ENCODE measurements around the gene HES2.

DNA sequence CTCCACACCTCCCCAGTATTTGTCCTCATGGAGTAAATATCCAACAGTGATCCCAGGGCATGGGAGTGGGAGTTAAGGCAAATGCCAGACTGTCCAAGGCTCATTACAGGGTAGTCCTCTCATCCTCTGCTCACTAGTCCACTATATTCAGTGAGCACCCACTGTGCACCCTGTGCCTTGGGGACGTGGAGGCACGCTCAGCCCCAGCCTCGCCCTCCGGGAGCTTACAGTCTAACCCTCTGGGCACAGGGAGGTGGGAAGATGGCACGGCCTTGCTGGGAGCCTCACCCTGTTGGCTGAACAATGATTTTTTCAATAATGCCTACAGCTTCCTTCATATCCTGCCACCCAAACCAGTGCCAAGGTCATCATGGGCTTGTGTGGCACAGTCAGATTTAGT is 2.8 kb downstream of the HES2 start:
- TF ChIP-seq, protein P1, sequence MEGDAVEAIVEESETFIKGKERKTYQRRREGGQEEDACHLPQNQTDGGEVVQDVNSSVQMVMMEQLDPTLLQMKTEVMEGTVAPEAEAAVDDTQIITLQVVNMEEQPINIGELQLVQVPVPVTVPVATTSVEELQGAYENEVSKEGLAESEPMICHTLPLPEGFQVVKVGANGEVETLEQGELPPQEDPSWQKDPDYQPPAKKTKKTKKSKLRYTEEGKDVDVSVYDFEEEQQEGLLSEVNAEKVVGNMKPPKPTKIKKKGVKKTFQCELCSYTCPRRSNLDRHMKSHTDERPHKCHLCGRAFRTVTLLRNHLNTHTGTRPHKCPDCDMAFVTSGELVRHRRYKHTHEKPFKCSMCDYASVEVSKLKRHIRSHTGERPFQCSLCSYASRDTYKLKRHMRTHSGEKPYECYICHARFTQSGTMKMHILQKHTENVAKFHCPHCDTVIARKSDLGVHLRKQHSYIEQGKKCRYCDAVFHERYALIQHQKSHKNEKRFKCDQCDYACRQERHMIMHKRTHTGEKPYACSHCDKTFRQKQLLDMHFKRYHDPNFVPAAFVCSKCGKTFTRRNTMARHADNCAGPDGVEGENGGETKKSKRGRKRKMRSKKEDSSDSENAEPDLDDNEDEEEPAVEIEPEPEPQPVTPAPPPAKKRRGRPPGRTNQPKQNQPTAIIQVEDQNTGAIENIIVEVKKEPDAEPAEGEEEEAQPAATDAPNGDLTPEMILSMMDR (IDR thresholded peaks at IDR 0.05), result no peak
- TF ChIP-seq POLR2A (IDR thresholded peaks at IDR 0.05; ENCODE audit: low read length) (no peak), MAZ (IDR thresholded peaks at IDR 0.05; ENCODE audit: borderline replicate concordance, low read depth, low read length) (no peak), EP300 (IDR thresholded peaks at IDR 0.05) (no peak), PHF8 (IDR thresholded peaks at IDR 0.05; ENCODE audit: borderline replicate concordance, low read depth) (no peak)
- TF ChIP-seq, protein P2, sequence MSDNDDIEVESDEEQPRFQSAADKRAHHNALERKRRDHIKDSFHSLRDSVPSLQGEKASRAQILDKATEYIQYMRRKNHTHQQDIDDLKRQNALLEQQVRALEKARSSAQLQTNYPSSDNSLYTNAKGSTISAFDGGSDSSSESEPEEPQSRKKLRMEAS (IDR thresholded peaks at IDR 0.05), result no peak

Data from A549 (cell line).